ENCODE results near the gene ABCA12. TPM values are rescaled to one million over a fixed set of nuclear protein-coding genes. Genes with fewer than 3 reads are reported as not detected.

The ABCA12 gene
- total RNA-seq, 1 experiment from 2014 or later: not detected

- ChIA-PET POLR2A (no interaction called here), CTCF (no interaction called here)
- no peaks in the 10 kb centered on the region for H3K36me3 ChIP-seq (ENCODE audit: control insufficient read depth, insufficient read depth, low read length)
- no peaks in the 10 kb centered on the region for H3K4me1 ChIP-seq
- no peak overlapping the region for H3K4me3 ChIP-seq (ENCODE audit: low read depth, low read length)
- H3K9me3 ChIP-seq: no peaks in the 10 kb centered on the region
- no peaks in the 10 kb centered on the region for H3K27me3 ChIP-seq (replicated peaks; ENCODE audit: control insufficient read depth, insufficient read depth, low read length)
- Mint-ChIP-seq H3K27me3 (ENCODE audit: insufficient read depth, unreplicated experiment) (no peaks in the 10 kb centered on the region), H3K36me3 (ENCODE audit: insufficient read depth, unreplicated experiment) (no peaks in the 10 kb centered on the region), H3K4me3 (ENCODE audit: unreplicated experiment) (no peak overlapping the region), H3K9me3 (ENCODE audit: unreplicated experiment) (no peaks in the 10 kb centered on the region), H3K27ac (ENCODE audit: unreplicated experiment) (no peak overlapping the region), H3K4me1 (ENCODE audit: low read depth, unreplicated experiment) (no peaks in the 10 kb centered on the region)
- no peak for DNase-seq
- intact Hi-C loops (cut with micrococcal nuclease; ENCODE audit: unreplicated experiment): no loop called here
- TF ChIP-seq CTCF (IDR thresholded peaks at IDR 0.05; ENCODE audit: insufficient read depth in 1 of 2, low read depth in 1 of 2, low read length in 1 of 2, severe bottlenecking in 1 of 2, unreplicated experiment in 1 of 2): no peak
- no TSS peak for BruUV-seq (replicated peaks)
Measured at GRCh38 chr2:214992911-214993310, 145.5 kb downstream of the ABCA12 start.

- Histone ChIP-seq H3K4me1 (no peaks in the 10 kb centered on the region), H3K4me3 (ENCODE audit: low read depth, low read length) (no peak overlapping the region), H3K9me3 (no peaks in the 10 kb centered on the region), H3K36me3 (ENCODE audit: control insufficient read depth, insufficient read depth, low read length) (no peaks in the 10 kb centered on the region), H3K27me3 (replicated peaks; ENCODE audit: control insufficient read depth, insufficient read depth, low read length) (no peaks in the 10 kb centered on the region)
- no peak for DNase-seq
- Mint-ChIP-seq H3K27me3 (ENCODE audit: insufficient read depth, unreplicated experiment) (no peaks in the 10 kb centered on the region), H3K4me1 (ENCODE audit: low read depth, unreplicated experiment) (no peaks in the 10 kb centered on the region), H3K36me3 (ENCODE audit: insufficient read depth, unreplicated experiment) (no peaks in the 10 kb centered on the region), H3K4me3 (ENCODE audit: unreplicated experiment) (no peak overlapping the region), H3K27ac (ENCODE audit: unreplicated experiment) (no peak overlapping the region), H3K9me3 (ENCODE audit: unreplicated experiment) (no peaks in the 10 kb centered on the region)
- TF ChIP-seq CTCF (IDR thresholded peaks at IDR 0.05; ENCODE audit: insufficient read depth in 1 of 2, low read depth in 1 of 2, low read length in 1 of 2, severe bottlenecking in 1 of 2, unreplicated experiment in 1 of 2): no peak
- ChIA-PET CTCF (no interaction called here), POLR2A (no interaction called here)
- no TSS peak for BruUV-seq (replicated peaks)
- intact Hi-C loops (cut with micrococcal nuclease; ENCODE audit: unreplicated experiment): no loop called here
Measured at GRCh38 chr2:214989187-214989586, 149.2 kb downstream of the ABCA12 start.

- CTCF ChIA-PET: no interaction called here
- Histone ChIP-seq H3K4me1 (no peaks in the 10 kb centered on the region), H3K4me3 (ENCODE audit: low read depth, low read length) (no peak overlapping the region), H3K9me3 (no peaks in the 10 kb centered on the region), H3K36me3 (ENCODE audit: control insufficient read depth, insufficient read depth, low read length) (no peaks in the 10 kb centered on the region), H3K27me3 (replicated peaks; ENCODE audit: control insufficient read depth, insufficient read depth, low read length) (no peaks in the 10 kb centered on the region)
- POLR2A ChIA-PET: no interaction called here
- no peaks in the 10 kb centered on the region for H3K36me3 Mint-ChIP-seq (ENCODE audit: insufficient read depth, unreplicated experiment)
- TF ChIP-seq CTCF (IDR thresholded peaks at IDR 0.05; ENCODE audit: insufficient read depth in 1 of 2, low read depth in 1 of 2, low read length in 1 of 2, severe bottlenecking in 1 of 2, unreplicated experiment in 1 of 2): no peak
- intact Hi-C loops (cut with micrococcal nuclease; ENCODE audit: unreplicated experiment): no loop called here
- no peak overlapping the region for H3K4me3 Mint-ChIP-seq (ENCODE audit: unreplicated experiment)
- no peaks in the 10 kb centered on the region for H3K27me3 Mint-ChIP-seq (ENCODE audit: insufficient read depth, unreplicated experiment)
- no peak for DNase-seq
- no TSS peak for BruUV-seq (replicated peaks)
- no peak overlapping the region for H3K27ac Mint-ChIP-seq (ENCODE audit: unreplicated experiment)
- no peaks in the 10 kb centered on the region for H3K4me1 Mint-ChIP-seq (ENCODE audit: low read depth, unreplicated experiment)
- no peaks in the 10 kb centered on the region for H3K9me3 Mint-ChIP-seq (ENCODE audit: unreplicated experiment)
Measured at GRCh38 chr2:214987261-214987660, 151.2 kb downstream of the ABCA12 start.
